Measurements from ENCODE around the gene PTPRCAP.

The PTPRCAP gene

GRCh38 chr11:67423891-67424613 is 13.4 kb downstream of the PTPRCAP start:
- no peak for DNase-seq

DNA sequence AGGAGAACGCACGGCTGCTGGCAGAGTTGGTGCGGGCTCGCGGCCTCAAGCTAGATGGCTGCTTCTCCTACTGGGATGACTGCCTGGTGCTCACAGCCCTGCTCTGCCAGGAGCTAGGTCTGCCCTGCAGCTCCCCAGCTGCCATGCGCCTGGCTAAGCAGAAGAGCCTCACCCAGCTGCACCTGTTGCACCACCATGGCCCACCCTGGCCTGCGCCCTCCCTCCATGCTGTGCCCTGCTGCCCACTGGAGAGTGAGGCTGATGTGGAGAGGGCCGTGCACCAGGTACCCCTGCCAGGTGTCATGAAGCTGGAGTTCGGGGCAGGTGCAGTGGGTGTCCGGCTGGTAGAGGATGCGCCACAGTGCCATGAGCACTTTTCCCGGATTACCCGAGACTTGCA is 14.0 kb downstream of the PTPRCAP start:
- DNase-seq, result no peak

DNA sequence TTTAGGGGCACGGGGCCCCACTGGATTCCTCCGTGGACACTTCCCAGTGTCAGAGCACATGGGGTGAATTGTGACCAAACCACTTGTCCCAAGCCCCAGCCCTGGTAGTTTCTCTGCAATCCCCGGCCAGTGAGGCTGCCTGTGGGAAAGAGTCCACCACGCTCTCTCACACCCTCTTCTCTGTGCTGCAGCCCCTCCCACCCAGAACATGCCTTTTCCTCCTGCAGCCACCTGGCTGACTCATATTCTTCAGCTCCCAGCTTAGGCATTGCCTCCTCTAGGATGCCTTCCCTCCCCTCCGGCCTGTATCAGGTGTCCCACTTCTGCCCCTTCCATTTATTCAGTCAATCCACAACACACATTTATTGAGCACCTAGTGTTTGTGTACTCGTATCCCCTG is 14.6 kb downstream of the PTPRCAP start:
- no peak for DNase-seq

DNA sequence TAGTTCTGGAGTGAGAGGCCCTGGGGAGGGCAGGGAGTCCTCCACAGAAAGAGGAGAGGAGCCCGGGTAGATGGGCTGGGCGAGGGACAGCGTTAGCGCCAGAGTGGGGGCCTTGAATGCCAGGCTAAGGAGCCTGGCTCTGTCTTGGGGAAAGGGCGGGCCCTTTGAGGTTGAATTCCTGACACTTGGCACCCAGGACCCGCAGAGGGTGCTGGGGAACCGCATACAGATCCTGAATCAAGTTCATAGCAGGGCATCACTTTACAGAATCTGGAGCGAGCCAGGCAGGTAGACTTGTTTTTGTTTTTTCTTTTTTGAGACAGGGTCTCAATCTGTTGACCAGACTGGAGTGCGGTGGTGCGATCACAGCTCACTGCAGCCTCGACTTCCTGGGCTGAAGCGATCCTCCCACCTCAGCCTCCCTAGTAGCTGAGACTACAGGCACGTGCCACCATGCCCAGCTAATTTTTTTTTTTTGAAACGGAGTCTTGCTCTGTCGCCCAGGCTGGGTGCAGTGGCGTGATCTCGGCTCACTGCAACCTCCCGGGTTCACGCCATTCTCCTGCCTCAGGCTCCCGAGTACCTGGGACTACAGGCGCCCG is 16.0 kb downstream of the PTPRCAP start:
- DNase-seq, result no peak

GRCh38 chr11:67420646-67421429 is 16.6 kb downstream of the PTPRCAP start:
- DNase-seq, result peak; percentile 96

GRCh38 chr11:67420147-67420645 is 17.3 kb downstream of the PTPRCAP start:
- no peak for DNase-seq

DNA sequence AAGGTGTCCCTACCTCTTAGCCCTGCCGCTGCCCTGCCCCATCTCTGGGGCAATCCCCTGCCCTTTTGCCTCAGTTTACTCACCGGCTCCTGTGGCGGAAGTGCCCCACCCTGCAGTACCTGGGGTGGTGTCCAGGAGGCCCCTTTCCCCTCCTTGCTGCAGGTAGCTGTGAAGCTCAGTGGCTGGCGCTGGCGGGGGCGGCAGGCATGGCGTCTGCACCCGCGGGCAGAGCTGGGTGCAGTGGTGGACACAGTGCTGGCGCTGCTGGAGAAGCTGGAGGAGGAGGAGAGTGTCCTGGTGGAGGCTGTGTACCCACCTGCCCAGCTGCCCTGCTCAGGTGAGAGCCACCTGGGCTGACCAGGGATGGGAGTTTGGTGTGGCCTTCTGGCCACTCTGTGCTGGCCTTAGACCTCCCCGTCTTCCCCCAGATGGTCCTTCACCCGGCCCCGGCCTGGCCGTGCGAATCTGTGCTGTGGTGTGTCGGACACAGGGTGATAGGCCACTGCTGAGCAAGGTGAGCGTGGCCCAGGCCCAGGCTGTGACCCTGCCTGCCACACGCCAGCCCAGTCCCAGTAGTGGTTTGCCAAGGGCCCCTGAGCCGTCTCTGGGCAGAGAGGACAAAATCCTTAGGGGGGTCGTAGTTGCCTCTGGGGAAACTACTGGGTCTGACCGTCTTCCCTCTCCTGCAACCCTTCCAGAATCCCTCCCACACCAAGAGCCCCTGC is 18.0 kb downstream of the PTPRCAP start:
- DNase-seq, result no peak

DNA sequence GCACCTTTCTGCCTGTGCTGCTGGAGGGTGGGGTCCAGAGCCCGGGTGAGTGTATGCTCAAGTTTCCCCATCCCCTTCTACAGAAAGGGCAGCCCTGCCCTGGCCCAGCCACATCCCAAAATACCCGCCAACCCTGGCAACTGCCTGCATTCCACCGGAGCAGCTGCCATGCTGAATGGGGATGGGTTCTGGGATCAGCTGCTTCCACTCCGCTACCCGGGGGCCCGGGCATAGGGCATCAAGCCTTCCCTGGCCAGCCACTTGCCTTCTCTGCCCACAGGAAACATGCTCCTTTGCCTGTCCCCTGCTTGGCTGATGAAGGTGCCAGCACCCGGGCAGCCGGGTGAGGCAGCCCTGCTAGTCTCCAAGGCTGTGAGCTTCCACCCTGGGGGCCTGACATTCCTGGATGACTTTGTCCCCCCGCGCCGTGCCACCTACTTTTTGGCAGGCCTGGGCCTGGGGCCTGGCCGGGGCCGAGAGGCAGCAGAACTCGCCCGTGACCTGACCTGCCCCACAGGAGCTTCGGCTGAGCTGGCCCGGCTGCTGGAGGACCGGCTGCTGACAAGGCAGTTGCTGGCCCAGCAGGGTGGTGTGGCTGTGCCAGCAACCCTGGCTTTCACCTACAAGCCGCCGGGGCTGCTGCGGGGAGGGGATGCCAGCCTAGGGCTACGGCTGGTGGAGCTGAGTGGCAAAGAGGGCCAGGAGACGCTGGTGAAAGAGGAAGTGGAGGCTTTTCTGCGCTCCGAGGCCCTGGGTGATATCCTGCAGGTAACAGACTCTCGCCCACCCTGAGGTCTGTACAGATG is 18.8 kb downstream of the PTPRCAP start:
- DNase-seq, result no peak

- no peak for DNase-seq
Observed at GRCh38 chr11:67417425-67417824, 20.1 kb downstream of the PTPRCAP start.

GRCh38 chr11:67416416-67417335 is 20.8 kb downstream of the PTPRCAP start:
- peak; percentile 94 for DNase-seq

- DNase-seq, result no peak
Observed at GRCh38 chr11:67415501-67416304, 21.8 kb downstream of the PTPRCAP start, which contains the start of gene CARNS1. Gene CARNS1 (plus strand): TSS chr11:67415678. CDS start chr11:67416200, 522 bp downstream.

- no peak for DNase-seq
Observed at GRCh38 chr11:67413266-67413849, 24.1 kb downstream of the PTPRCAP start.

DNA sequence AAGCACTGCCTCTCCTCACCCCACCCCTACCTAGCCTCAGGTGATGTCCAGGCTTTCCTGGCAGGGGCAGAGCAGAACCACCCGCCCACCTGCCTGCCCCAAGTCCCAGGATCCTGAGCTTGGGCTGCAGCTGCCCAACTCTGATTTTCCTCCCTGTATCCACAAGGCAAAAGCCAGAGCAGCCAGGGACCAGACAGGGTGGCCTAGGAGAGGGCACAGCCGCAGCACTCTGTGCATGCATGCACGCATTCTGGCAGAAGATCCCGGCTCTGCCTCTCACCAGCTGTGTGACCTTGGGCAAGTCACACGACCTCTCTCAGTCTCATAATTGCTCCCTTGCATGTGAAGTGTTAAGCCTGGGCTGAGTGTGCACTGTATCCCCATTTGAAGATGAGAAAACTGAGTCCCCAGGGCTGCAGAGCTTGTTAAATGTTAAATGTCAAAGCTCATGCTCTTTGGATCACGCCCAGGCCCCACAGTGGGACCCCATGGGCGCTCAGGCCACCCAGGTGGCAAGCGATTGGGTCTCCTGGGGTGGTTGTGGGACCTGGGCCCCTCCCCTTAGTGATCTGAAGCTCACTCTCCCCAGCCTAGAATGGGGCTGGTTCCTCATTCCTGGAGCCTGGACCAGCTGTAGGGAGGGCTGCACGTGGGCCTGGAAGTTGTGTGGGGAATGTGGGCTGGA is 24.8 kb downstream of the PTPRCAP start:
- DNase-seq, result no peak

- no peak for DNase-seq
Observed at GRCh38 chr11:67411785-67412152, 25.7 kb downstream of the PTPRCAP start.

- DNase-seq, result no peak
Observed at GRCh38 chr11:67410984-67411784, 26.3 kb downstream of the PTPRCAP start.

DNA sequence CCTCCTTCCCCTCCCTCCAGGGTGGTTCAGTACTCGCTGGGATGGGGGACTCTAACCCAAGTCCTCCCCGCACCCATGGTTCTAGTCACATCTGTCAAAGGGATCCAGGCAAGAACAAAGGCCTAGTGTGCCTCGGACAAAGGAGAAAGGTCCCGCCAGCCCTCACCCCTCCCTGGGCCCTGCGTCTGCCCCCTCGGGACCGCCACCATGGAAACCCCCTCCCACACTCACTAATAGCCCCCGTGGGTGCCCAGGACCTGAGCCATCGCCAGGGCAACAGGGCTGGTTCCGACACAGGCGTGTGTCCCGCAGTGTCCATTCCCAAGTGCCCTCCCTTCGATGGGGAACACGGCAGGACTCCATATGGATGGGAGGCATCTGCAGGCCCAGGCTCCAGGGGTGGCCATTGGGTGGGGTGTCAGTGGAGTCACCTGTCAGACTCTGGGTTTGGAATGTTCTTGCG is 27.1 kb downstream of the PTPRCAP start:
- no peak for DNase-seq

- no peak for DNase-seq
Observed at GRCh38 chr11:67409781-67410368, 27.6 kb downstream of the PTPRCAP start.

- peak; percentile 77 for DNase-seq
Observed at GRCh38 chr11:67409261-67409666, 28.2 kb downstream of the PTPRCAP start.

All from CD4-positive, alpha-beta T cell treated with Interleukin-4 for 4 hours (primary cell).